ENCODE results near the gene CFAP52.
"Not testable (repeated sequence)": the region's sequence is repeated elsewhere in the genome, so short reads cannot be mapped to it uniquely, and the experiment has no call there.

Gene CFAP52

DNA sequence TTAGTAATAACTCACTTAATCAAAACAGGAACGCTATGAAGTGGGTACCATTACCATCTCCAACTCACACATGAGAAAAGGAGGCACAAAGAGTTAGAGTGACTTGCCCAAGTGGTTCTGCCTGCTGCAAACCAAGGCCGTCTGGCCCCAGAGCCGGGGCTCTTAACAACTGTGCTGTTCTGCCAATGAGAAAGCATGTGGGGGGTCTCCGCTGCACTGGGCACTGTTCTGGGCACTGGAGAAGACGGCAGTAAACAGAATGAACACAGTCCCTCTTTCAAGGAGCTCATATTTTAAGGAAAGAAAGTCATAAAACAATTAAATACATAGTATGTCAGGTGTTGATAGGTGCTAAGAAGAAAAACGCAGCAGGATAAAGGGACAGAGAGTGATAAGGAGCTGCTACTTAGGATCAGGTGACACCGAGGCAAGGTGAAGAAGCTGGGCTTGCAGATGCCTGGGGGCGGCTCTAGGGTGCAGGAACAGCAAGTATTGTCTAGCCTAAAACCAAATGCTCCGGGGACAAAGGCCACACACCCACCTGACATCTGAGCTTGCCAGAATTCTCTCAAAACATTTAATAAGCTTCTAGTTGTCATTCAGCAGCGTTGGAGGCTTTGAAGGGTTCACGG is 7.4 kb upstream of the CFAP52 start:
- DNase-seq (ENCODE audit: low read depth, low spot score): no peak

GRCh38 chr17:9571201-9571600 is 5.2 kb upstream of the CFAP52 start:
- DNase-seq (ENCODE audit: low read depth, low spot score): no peak

GRCh38 chr17:9575381-9576101 is 901 bp upstream of the CFAP52 start, which contains the start of gene STX8:
Gene STX8, minus strand, starts transcription at chr17:9575820. Its CDS starts 12 bp downstream, at chr17:9575808.
- DNase-seq (ENCODE audit: low read depth, low spot score): no peak

- no peak for DNase-seq (ENCODE audit: low read depth, low spot score)
Observed at GRCh38 chr17:9577373-9577709, 899 bp downstream of the CFAP52 start.

GRCh38 chr17:9587969-9588656 is 11.7 kb downstream of the CFAP52 start:
- DNase-seq (ENCODE audit: low read depth, low spot score): no peak

- no peak for DNase-seq (ENCODE audit: low read depth, low spot score)
Observed at GRCh38 chr17:9594065-9594464, 17.6 kb downstream of the CFAP52 start.

- not testable (repeated sequence) for DNase-seq (ENCODE audit: low read depth, low spot score)
Observed at GRCh38 chr17:9597638-9598037, 21.2 kb downstream of the CFAP52 start.

GRCh38 chr17:9598661-9599060 is 22.2 kb downstream of the CFAP52 start:
- DNase-seq (ENCODE audit: low read depth, low spot score): no peak

DNA sequence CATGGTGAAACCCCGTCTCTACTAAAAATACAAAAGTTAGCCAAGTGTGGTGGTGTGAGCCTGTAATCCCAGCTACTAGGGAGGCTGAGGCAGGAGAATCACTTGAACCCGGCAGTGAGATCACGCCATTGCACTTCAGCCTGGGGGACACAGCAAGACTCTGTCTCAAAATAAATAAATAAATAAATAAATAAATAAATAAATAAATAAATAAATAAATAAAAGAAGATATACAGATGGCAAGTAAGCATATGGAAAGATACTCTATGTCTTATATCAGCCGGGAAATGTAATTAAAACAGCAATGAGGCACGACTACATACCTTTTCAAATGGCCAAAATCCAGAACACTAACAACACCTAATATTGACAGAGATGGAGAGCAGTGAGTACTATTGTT is 28.1 kb downstream of the CFAP52 start:
- DNase-seq (ENCODE audit: low read depth, low spot score): not testable (repeated sequence)

GRCh38 chr17:9606453-9606852 is 30.0 kb downstream of the CFAP52 start:
- DNase-seq (ENCODE audit: low read depth, low spot score): no peak

DNA sequence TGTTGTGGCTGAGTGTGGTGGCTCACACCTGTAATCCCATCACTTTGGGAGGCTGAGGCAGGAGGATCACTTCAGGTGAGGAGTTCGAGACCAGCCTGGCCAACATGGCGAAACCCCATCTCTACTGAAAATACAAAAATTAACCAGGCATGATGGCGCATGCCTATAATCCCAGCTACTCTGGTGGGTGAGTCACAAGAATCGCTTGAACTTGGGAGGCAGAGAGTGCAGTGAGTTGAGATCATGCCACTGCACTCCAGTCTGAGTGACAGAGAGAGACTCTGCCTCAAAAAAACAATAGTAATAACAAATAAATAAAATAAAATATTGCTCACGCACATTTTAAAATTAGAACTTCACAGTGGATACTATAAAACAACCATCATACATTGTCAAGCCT is 30.6 kb downstream of the CFAP52 start:
- DNase-seq (ENCODE audit: low read depth, low spot score): not testable (repeated sequence)

DNA sequence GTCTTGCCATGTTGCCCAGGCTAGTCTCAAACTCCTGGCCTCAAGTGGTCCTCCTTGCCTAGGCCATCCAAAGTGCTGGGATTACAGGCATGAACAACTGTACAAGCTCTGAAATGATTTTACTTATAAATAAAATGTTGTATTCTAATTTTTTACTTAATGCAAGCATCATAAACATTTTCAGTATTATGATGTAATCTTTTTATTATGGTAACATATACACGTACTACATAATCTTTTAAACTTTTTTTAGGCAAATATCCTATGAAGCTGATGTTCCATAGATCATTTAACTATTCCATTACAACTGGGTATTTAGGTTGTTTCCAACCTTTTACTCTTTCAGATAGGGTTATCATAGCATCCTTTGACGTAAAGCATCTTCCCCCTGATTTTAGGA is 35.1 kb downstream of the CFAP52 start:
- DNase-seq (ENCODE audit: low read depth, low spot score): no peak

DNA sequence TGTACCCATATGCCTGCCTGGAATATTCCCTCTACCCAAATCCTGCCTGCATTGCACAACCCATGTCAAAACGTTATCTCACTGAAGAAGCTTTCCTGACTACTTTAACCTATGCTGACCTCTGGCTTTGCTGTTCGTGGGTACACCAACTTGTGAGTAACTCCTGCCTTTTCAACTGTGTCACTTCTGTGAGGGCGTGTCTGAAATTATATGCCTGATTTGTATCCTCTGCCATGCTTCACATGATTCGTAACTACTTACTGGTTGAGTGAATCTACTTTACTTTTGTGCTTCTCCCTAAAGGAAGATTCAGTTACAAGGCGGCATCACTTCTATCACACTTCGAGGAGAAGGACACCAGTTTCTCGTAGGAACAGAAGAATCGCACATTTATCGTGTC is 35.6 kb downstream of the CFAP52 start:
- no peak for DNase-seq (ENCODE audit: low read depth, low spot score)

DNA sequence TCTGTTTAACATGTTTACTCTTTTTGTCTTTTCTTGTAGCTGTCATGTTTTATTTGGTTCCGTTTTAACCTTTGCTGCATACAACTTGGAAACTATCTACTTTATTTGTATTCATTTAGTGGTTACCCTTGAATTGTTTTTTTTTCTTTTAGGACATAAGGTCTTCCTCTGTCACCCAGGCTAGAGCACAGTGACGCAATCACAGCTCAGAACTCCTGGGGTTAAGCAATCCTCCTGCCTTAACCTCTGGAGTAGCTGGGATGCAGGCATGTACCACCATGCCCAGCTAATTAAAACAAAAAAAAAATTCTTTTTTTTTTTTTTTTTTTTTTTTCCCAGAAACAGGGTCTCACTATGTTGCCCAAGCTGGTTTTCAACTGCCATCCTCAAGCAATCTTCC is 39.0 kb downstream of the CFAP52 start:
- no peak for DNase-seq (ENCODE audit: low read depth, low spot score)

DNA sequence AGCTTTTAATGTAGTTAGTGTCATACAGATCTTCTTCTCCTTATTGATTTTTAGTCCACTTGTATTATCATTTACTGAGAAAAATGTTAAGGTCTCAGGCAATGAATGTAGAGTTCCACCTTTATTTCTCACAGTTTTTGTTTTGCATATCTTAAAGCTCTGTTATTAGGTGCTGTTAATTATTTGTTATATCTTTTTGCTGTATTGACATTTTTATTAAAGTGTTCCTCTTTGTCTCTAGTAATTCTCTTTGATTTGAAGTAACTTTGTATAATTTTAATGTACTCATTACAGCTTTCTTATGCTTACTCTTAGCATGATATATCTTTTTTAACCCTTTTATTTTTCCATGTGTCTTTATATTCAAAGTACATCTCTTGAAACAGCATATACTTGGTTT is 46.5 kb downstream of the CFAP52 start:
- DNase-seq (ENCODE audit: low read depth, low spot score): no peak

DNA sequence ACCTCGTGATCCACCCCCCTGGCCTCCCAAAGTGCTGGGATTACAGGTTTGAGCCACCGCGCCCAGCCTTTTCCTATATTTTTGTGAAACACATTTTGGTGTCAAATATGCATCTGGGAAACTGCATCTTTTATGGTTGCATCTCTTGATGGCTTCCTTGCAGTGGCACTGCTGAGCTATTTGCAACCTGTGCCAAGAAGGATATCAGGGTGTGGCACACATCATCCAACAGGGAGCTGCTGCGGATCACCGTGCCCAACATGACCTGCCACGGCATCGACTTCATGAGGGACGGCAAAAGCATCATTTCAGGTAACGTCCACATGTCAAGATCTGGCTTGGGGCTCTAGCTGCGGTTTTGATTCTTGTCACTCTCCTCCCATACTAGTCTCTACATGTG is 52.1 kb downstream of the CFAP52 start:
- no peak for DNase-seq (ENCODE audit: low read depth, low spot score)

- DNase-seq (ENCODE audit: low read depth, low spot score): no peak
Observed at GRCh38 chr17:9632741-9633140, 56.3 kb downstream of the CFAP52 start.

DNA sequence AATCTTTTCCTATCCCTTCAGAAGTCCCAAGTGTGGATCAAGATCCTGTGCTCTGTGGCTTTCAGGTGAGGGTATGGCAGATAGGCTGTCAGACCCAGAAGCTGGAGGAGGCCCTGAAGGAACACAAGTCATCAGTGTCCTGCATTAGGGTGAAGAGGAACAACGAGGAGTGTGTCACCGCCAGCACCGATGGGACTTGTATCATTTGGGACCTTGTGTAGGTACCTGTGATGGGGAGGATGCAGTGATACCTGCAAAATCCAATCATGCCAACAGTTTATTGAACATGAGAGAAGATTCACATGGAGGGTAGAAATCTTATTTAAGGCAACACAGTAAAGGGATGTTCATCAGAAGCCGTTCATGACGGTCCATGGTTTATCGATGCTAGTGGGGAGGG is 58.9 kb downstream of the CFAP52 start:
- DNase-seq (ENCODE audit: low read depth, low spot score): no peak

DNA sequence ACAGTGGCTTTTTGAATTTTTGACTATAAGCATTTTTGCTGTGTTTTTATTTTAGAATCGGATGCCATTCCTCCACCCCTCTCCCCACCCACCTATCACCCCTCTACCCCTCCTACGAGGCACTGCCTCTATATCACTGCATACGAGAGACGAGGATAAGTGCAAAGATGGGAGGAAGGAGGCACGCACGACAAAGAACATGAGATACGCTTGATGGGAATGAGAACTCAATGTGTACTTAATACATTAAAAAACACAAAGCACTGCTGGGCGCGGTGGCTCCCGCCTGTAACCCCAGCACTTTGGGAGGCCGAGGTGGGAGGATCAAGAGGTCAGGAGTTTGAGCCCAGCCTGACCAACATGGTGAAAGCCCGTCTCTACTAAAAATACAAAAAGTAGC is 60.1 kb downstream of the CFAP52 start:
- DNase-seq (ENCODE audit: low read depth, low spot score): no peak

- not testable (repeated sequence) for DNase-seq (ENCODE audit: low read depth, low spot score)
Observed at GRCh38 chr17:9640388-9640787, 63.9 kb downstream of the CFAP52 start.

DNA sequence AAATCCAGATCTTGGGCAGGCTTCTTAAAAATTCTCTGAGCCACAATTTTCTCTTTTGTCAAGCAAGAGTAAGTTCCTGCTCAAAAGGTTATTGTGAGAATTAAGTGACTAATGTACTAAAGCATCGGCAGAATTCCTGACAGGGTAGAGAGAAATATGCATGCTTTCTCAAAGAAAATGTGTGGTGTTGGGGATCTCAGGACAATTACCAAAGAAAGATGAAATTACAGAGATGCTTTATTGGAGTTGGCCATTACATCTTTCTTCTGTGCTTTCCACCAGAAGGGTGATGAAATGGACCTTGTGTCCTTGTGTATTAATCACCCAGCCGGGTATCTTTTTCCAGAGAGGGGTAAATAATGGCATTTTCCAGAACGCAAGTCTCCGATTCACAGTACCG is 67.2 kb downstream of the CFAP52 start:
- no peak for DNase-seq (ENCODE audit: low read depth, low spot score)

DNA sequence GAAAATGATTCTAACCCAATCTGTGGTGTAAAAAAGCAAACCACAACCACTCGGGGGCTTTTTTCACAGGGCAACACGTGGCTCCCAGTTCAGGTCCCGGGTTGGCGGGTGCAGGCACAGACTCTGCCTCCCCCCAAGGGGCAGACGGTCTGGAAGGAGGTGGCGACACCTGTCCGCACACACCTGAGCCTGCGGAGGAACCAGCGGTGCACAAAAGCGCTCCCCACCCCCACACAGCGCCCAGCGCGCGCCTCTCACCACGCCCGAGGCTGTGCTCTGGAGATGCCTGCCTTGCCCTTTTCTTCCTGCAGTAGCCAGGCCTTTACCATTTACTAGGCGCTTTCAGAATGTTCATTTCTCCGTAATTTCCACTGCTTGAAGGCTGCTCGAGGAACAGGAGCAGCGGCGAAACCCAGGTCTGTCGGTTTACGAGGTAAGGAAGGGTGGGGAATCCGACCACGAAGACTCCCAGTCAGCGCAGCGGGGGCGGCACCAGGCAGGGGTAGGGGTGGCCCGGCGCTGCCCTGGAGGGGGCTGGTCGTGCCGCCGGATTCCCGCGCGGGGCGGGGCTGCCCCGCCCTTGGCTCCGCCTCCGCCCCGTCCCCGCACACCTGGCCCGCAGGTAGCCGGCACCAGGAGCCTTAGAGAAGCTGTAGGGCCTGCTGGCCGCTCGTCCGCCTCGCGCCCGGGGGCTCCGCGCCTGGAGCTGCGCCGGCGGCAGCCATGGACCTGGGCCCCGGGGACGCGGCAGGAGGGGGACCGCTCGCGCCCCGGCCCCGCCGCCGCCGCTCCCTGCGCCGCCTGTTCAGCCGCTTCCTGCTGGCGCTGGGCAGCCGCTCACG is 68.7 kb downstream of the CFAP52 start, which contains the start of gene USP43:
USP43 (plus strand) TSS at position 608 of the 842 bp plus-strand sequence; CDS start at position 724, 116 bp downstream.
- DNase-seq (ENCODE audit: low read depth, low spot score): no peak

Measured in smooth muscle cell of the brain vasculature (primary cell).